ENCODE data around the gene RGS5.

The RGS5 gene

DNA sequence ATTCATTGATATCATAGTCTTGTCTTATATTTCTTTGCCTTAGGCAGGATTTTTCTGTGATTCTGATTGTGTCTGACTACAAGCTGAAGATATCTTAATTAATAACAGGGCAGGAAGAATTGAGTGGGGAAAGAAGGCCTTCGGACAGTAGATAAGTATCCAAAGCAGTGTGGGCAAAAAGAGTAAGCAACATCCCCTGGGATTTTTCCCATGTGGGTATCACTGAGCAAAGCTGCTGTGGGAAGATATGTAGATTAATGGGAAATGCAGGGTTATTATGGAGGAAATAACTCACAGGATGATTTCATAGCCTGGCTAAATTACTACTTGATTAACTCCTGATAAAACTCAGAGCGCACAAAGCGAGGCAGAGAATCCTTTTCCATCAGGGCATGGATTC lies 55.7 kb downstream of the RGS5 start:
- DNase-seq (ENCODE audit: low read depth in 1 of 2, low spot score in 1 of 2), result no peak

- DNase-seq (ENCODE audit: low read depth in 1 of 2, low spot score in 1 of 2), result no peak
These were observed 57.3 kb downstream of the RGS5 start for GRCh38 chr1:163145435-163145834.

DNA sequence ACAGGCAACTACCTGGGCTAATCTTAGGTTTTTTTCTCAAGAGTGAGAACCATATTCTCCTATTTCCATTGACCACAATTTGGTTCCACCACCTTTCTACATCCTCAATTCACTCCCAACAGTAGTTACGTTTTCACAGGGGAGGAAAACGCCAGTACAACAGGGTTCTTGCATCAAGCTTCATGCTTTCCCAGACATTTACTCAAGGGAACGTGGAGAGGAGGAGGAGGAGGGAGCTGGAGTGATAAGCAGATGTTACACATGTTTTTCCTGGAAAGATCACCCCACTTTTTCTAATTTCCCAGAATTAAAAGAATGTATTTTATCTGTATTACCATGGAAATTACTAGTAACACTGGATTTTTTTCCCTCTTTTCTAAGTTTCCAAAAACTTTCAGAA lies 58.3 kb downstream of the RGS5 start:
- DNase-seq (ENCODE audit: low read depth in 1 of 2, low spot score in 1 of 2), result no peak

DNA sequence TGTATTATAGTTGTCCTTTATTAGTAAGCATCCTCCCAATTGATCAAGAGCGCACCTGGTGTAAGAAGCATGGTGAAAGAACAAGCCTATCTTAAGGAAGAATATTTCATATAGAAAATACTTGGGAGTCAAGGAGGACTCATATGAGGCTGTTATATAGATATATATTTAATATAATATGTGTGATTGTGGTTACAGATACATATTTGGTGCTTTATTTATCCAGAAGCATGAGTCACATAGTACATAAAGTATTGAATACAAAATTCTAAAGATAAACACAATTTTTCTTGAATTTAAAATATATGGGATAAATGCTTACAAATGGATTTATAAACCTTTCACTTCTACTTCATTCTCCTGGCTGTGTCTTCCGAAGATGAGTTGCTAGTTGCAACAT lies 60.6 kb downstream of the RGS5 start:
- DNase-seq (ENCODE audit: low read depth in 1 of 2, low spot score in 1 of 2), result no peak

- DNase-seq (ENCODE audit: low read depth in 1 of 2, low spot score in 1 of 2), result no peak
These were observed 61.2 kb downstream of the RGS5 start for GRCh38 chr1:163141556-163141955.

- no peak for DNase-seq (ENCODE audit: low read depth in 1 of 2, low spot score in 1 of 2)
These were observed 65.0 kb downstream of the RGS5 start for GRCh38 chr1:163137556-163138265.

DNA sequence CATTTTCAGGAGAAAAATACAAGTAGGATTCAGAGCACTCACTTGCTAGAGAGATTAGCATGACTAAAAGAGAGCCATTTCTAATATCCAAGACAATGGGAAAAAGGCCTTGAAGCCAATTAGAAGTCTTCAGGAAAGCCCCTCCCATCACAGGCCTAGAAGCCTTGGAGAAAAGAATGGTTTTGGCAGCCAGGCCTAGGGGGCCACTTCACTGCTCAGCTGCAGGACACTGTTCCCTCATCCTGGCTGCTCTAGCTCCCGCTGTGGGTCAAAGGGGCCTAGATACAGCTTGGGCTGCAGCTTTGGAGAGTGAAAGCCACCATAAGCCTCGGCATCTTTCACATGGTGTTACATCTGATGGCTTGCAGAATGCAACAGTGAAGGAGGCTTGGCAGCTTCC lies 70.7 kb downstream of the RGS5 start:
- no peak for DNase-seq (ENCODE audit: low read depth in 1 of 2, low spot score in 1 of 2)

DNA sequence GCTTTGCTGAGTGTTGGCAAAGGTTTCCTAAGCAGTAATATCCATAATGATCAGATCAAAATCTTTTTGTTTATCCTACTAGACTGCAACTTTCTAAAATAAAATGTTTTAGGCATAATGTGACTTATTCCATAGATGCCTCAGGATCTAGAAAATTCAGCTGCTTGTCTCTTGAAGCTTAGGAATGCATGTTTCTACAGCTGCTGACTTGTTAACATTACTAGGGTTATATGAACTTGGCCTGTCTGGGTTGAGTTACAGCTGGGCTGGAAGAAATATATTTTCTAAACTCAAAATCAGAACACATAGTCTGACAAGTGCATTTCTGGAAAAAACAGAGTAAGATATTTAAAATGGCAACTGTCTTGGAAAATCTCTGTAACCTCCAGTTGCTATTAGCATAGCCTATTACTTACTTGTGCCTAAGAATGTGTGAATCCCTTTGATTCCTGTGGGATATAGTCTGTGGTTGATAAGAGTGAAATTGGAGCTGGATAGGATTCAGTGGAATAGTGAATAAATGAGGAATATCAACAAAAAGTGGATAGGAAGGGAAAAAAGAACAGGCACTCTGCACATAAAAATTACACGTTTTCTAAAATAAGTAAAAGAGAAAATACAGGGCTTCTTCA lies 72.4 kb downstream of the RGS5 start:
- no peak for DNase-seq (ENCODE audit: low read depth in 1 of 2, low spot score in 1 of 2)

GRCh38 chr1:163128282-163128681 lies 74.4 kb downstream of the RGS5 start:
- no peak for DNase-seq (ENCODE audit: low read depth in 1 of 2, low spot score in 1 of 2)

DNA sequence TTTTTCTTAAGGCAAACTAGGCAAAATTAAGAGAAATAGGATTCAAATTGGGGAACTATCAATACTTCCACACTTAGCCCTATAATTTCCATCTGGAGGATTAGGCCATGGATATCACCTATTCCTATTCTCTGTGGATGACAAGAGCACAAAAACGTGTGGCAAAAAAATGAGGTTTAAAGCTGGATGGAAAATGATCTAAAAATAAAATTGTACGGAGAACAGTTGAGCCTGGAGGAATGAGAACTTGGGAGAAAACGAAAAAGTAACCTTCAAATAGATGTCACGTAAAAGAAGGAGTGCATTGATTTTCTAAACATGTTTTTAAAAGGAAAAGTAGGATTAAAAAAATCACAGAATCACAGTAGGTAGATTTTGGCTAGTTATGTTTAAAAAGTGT lies 77.9 kb downstream of the RGS5 start:
- no peak for DNase-seq (ENCODE audit: low read depth in 1 of 2, low spot score in 1 of 2)

GRCh38 chr1:163120372-163120771 lies 82.3 kb downstream of the RGS5 start:
- DNase-seq (ENCODE audit: low read depth in 1 of 2, low spot score in 1 of 2), result no peak

DNA sequence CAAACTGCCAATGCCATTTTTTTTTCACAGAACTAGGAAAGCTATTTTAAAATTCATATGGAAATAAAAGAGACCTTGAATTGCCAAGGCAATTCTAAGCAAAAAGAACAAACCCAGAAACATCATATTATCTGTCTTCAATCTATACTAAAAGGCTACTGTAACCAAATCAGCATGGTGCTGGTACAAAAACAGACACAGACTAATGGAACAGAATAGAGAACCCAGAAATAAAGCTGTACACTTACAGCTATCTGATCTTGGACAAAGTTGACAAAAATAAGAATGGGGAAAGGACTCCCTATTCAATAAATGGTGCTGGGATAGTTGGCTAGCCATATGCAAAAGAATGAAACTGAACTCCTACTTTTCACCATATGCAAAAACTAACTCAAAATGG lies 83.0 kb downstream of the RGS5 start:
- DNase-seq (ENCODE audit: low read depth in 1 of 2, low spot score in 1 of 2), result no peak

DNA sequence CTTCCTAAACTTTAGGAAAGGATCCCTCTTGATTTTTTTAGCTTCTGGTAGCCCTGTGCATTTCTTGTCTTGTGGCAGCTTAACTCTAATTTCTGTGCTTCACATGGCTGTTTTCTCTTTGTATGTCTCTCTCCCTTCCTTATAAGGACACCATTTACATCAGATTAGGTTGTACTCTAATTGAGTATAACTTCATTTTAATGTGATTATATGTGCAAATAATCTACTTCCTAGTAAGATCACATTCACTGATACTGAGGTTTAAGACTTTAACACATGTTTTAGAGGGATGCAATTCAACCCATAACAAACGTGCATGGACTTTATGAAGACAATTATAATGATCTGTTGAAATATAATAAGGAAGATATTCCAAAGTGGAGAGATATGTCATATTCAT lies 86.8 kb downstream of the RGS5 start:
- DNase-seq (ENCODE audit: low read depth in 1 of 2, low spot score in 1 of 2), result no peak

DNA sequence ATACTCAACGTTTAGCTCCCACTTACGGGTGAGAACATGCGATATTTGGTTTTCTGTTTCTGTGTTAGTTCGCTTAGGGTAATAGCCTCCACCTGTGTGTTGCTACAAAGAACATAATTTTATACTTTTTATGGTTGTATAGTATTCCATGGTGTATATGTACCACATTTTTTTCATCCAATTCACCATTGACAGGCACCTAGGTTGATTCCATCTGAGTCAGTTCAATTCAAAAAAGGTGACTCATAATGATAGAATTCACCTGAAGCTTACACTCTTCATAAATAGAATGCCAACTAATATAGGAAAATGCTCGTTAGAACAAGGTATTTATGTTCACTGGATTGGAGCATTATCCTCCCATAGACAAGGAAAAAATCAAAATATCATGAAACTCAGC lies 95.1 kb downstream of the RGS5 start:
- DNase-seq (ENCODE audit: low read depth in 1 of 2, low spot score in 1 of 2), result no peak

GRCh38 chr1:163106364-163106987 lies 96.2 kb downstream of the RGS5 start:
- DNase-seq (ENCODE audit: low read depth in 1 of 2, low spot score in 1 of 2), result no peak

GRCh38 chr1:163104385-163105099 lies 98.2 kb downstream of the RGS5 start:
- no peak for DNase-seq (ENCODE audit: low read depth in 1 of 2, low spot score in 1 of 2)

DNA sequence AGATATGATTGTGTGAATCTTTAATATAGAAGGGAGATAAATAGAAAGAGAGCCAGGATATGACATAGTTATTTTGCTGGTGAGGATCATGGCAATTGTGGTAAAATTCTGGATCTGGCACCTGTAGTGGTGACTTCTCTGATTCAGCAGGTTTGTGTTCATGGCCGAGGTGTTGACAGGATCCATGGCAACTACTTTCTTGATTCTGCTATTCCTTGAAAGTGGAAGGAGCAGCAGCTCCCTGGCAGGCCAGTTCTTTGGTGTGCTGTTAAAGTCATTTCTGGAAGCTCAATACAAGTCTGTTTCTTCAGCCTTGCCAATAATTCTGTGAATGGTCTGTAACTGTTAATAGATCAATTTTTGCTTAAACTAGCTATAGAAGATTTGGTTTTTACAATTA lies 100.1 kb downstream of the RGS5 start:
- DNase-seq (ENCODE audit: low read depth in 1 of 2, low spot score in 1 of 2), result no peak

DNA sequence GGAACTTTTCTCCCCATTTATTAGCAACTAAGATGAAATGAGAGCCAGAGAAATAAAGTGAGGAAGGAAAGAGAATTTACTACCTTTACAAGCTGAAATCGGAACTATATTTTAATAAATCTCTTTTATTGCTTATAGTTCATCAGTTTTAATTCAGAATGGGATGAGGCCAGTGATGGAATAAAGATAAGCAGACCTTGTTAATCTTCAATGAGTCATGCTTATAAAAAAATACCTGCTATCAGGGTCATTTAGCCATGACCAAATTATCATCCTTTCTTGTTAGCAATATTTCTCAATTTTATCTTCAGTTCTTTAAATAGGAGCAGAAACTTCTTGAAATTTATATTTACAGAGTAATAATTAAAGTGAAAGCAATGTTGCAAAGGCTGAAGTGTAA lies 107.5 kb downstream of the RGS5 start:
- no peak for DNase-seq (ENCODE audit: low read depth in 1 of 2, low spot score in 1 of 2)

DNA sequence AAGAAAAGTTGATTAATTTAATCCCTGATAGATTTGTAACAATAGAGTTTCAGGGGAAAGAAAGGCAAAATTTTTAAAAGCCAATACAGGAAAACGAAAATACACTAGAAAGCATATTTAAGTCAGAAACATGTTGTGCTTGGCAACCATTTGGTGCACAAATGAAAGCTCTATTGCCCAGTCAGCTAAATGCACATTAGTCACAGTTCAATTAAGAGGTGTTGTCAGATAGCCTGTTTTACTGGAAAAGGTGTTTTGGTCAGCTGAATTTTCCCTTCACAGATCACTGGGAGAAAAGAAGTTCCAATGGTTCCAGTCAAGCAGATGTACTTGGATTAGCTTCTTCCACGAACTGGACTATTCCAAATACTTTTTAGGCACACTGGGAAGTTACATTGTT lies 108.1 kb downstream of the RGS5 start:
- DNase-seq (ENCODE audit: low read depth in 1 of 2, low spot score in 1 of 2), result no peak

GRCh38 chr1:163094182-163094581 lies 108.5 kb downstream of the RGS5 start:
- DNase-seq (ENCODE audit: low read depth in 1 of 2, low spot score in 1 of 2), result no peak

DNA sequence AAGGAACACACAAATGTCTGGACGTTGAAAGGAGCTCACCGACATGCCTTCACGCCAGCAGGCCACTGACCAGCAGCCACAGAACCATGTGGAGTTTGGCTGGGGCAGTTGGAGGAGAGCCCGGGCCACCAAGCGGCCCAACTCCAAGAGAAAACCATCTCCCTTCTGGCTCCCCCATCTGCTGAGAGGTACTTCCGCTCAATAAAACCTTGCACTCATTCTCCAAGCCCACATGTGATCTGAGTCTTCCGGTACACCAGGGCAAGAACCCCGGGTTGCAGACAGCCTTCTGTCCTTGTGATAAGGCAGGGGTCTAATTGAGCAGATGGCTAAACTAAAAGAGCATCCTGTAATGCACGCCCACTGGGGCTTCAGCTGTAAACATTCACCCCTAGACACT lies 109.1 kb downstream of the RGS5 start:
- no peak for DNase-seq (ENCODE audit: low read depth in 1 of 2, low spot score in 1 of 2)

- no peak for DNase-seq (ENCODE audit: low read depth in 1 of 2, low spot score in 1 of 2)
These were observed 109.5 kb downstream of the RGS5 start for GRCh38 chr1:163093169-163093568.
